Right kidney (tissue), 1 donor: Measurements from ENCODE around the gene DDAH1.

ENCODE experiments used
- DNase-seq: peaks from one replicate; pipeline ENCODE4 v3.0.0-alpha.2; 2016

The DDAH1 gene

DNA sequence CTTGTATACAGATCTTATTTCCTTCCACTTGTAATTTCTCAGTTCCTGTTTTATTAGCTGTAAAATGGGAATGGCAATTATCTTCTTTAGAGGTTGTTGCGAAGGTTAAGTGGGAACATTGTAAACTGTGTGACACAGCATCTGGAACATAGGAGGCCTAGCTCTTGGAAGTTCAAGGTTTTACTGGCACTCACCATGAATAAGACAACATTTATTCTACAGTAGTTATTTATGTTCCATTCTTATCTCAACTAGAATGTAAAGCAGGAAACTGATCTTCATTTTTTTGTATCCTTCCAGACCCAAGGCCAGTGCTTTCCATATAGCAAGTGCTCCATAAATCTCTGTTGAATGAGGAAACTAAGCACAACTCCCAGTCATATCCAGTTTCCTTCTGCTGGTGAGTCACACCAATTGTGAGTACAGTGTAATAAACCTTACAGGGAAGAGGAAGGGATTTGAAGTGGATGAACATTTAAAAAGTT, 189.9 kb downstream of the DDAH1 start:
- DNase-seq, result no peak

DNA sequence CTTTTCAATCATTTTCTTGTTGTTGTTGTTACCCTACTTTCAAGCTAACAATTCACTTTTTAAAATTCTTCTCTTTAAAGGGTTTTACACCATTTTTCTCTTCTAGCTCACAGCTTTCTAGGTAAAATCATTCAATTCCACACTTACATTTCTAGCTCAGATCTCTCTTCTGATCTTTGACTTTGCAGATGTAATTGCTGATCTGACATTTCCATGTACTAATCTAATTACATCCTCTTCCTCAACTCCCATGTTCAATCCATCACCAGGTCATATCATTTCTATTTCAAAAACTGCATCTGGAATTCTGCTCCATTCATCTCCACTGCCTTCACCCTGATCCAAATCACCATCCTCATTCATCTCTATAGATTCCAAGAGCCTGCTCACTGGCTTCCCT, 191.6 kb downstream of the DDAH1 start:
- no peak for DNase-seq

DNA sequence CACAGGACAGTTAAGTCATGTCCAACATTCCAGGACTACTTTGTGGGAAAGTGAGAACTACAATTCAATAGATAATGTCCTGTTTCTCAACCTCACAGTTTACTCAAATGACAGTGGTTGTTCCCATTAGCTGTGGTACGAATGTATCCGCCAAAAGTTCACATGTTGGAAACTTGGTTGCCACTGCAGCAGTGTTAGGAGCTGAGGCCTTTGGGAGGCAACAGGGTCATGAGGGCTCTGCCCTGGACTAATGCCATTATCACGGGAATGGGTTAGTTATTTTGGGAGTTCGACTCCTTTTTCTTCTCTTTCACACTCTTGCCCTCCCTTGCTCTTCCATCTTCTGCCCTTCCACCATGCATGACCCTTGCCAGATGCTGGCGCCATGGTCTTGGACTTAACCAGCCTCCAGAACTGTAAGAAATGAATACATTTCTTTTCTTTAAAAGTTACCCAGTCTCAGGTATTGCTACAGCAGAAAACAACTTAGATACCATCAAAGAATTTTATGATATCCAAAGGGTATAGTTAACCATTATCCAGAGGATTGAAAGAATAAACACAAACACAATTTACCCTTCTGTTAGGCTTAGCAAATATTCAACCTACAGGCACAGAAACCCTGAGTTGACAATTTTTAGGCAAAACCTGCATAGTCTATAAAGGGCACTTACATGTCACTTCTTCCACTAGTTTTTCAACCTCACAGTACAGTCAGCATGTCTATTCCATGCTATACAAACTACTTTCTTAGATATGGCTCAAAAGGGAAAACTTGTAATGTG, 196.0 kb downstream of the DDAH1 start:
- DNase-seq, result no peak
